ES-I3 (cell line): ENCODE data around the gene SLC35B1.
A peak's percentile ranks its signal among the peaks of the same experiment; 100 is the strongest.

ENCODE experiments used
- H3K36me3 ChIP-seq: 2 replicates; pipeline ENCODE4 v1.6.1; 2013; ENCODE audit warnings: mild to moderate bottlenecking, low read length, control low read depth, moderate library complexity; ENCODE audit not compliant: insufficient read depth
- H3K4me1 ChIP-seq: 2 replicates; pipeline ENCODE4 v1.6.1; 2013; ENCODE audit warnings: mild to moderate bottlenecking, control low read depth, low read length; ENCODE audit not compliant: insufficient read depth
- H3K9ac ChIP-seq: 2 replicates; pipeline ENCODE4 v1.6.1; 2013; ENCODE audit warnings: low read depth, mild to moderate bottlenecking, low read length, moderate library complexity
- H3K9me3 ChIP-seq: 2 replicates; pipeline ENCODE4 v1.6.1; 2013; ENCODE audit warnings: mild to moderate bottlenecking, low read length, moderate library complexity; ENCODE audit not compliant: control insufficient read depth, insufficient read depth

The SLC35B1 gene, protein sequence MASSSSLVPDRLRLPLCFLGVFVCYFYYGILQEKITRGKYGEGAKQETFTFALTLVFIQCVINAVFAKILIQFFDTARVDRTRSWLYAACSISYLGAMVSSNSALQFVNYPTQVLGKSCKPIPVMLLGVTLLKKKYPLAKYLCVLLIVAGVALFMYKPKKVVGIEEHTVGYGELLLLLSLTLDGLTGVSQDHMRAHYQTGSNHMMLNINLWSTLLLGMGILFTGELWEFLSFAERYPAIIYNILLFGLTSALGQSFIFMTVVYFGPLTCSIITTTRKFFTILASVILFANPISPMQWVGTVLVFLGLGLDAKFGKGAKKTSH

DNA sequence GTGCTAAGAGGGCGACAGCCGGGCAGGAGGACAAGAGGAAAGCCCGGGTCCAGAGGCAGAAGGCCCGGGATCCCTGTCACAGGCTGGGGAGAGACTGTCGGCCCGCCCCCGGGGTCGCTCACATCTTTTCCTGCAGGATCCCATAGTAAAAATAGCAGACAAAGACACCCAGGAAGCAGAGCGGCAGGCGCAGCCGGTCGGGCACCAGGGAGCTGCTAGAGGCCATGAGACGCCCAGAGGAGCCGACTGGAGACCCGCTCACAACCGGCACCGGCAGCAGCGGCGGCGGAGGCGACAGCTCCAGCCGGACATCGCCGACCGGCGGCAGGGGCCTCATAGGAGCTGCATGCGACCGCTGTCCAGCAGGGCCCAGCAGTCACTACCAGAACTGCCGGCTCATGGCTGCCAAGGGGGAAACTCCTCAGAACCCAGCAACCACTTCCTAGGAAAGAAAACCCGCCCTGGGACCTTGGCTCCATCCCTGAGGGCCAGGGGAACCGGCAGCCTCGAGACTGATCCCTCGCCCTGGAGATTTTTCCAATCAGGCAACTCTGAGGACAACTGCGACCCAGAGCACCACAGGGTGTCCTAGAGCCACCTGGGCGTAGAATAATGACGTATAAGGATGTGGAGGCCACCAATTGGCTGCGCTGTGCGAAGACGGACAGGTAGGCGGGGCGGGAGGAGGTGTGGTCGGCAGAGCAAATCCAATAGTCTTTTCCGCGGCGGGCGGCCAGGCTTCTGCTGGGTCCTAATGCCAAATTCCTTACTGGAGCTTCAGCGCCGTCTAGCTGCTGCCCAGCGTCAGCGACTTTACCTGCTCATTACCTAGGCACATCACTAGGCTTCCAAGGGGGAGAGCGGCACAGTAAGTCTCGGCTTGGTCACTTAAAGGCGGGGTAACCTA is at the start of gene SLC35B1:
Gene SLC35B1, minus strand, starts transcription at position 357 of the 907 bp plus-strand sequence. Its CDS starts 131 bp downstream, at position 226.
- Histone ChIP-seq H3K4me1 (peaks cover 14% of the 10 kb centered on the region; the same call in 1 of the 2 replicates), H3K36me3 (peaks cover 27% of the 10 kb centered on the region), H3K9me3 (no peaks in the 10 kb centered on the region), H3K9ac (peak within 1 kb of the TSS; percentile 97)

DNA sequence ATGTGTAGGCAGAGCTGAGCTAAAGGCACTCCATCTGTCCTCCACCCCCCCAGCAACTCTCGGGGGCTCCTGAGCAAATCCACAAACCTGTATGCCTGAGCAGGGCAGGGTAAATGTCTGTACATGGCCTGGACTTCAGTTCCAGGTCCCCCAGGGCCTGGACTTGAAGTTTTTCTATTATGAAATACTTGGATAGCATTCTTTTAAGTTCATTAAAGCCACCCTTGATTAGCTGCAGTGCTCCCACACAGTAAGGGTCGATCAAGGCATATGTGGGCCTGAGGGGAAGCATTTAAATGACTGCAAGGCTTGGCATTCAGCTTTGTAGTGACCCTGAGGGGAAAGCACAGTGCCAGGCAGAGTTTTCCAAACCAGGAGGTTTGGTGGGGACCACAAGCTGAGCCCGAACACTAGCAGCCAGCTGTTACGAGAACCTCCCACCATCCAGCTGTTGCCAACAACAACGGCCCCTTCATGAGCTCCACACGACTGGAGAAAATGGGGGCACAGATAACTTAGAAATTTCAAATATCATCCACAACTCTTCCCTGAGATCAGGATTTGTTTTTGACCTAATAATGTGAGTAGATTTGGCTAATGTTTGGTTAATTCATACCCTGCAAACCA is 49.5 kb upstream of the SLC35B1 start:
- Histone ChIP-seq H3K36me3 (no peaks in the 10 kb centered on the region), H3K4me1 (peaks cover 6% of the 10 kb centered on the region), H3K9me3 (no peaks in the 10 kb centered on the region), H3K9ac (no peak overlapping the region)

DNA sequence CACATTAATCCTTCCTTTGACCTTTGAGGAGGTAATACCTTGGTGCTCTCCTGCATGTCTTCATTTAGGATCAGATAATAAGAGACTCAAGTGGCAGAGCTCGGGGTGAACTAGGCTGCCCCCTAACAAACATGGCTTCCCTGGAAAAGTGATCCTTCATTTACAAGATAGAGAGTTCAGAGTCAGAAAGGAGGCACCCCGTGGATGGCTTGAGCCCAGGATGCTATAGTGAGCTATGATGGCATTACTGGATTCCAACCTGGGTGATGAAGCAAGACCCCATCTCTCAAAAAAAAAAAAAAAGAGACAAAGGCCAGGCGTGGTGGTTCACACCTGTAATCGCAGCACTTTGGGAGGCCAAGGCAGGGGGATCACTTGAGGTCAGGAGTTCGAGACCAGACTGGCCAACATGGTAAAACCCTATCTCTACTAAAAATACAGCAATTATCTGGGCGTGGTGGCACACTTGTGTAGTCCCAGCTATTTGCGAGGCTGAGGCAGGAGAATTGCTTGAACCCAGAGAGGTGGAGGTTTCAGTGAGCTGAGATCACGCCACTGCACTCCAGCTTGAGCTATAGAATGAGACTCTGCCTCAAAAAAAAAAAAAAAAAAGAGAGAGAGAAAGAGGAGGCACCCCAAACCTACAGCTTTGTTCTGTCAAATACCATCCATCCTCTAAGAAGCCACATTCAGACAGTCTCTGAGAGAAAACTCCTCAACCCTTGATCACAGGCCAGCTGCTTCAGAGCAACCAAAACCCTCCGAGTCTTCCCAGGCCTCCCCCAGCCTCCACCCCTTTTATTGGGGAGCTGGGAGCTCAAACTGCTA is 48.8 kb upstream of the SLC35B1 start:
- Histone ChIP-seq H3K4me1 (peaks cover 5% of the 10 kb centered on the region), H3K9me3 (no peaks in the 10 kb centered on the region), H3K36me3 (no peaks in the 10 kb centered on the region), H3K9ac (no peak overlapping the region)

DNA sequence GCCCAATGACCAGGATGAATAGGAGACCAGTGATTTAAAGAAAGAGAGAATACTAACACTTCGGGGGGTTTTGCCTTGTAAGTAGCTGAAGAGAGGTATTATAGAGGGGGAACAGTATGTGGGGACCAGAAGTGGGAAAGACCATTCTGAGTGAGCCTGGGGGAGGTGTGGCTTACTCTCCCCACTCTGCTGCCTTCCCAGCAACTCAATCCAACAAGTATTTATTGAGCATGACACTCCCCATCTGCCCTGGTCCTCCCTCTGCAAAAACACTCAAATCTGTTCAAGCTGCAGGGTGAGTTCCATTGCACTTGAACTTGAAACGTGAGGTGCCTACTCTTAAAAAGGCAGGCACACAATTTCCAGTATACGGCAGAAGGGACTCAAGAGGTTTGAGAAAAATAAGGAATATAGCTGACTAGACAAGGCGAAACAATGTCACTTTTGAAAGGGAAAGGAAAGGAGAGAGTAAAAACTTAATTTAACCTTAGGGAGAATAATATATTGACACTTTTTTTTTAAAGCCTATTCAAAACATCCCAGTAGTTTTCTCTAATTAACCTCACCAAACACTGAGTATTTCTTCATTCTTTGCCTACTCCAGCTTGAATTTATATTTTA is 48.0 kb upstream of the SLC35B1 start:
- Histone ChIP-seq H3K9me3 (no peaks in the 10 kb centered on the region), H3K4me1 (peaks cover 5% of the 10 kb centered on the region), H3K36me3 (no peaks in the 10 kb centered on the region), H3K9ac (no peak overlapping the region)

DNA sequence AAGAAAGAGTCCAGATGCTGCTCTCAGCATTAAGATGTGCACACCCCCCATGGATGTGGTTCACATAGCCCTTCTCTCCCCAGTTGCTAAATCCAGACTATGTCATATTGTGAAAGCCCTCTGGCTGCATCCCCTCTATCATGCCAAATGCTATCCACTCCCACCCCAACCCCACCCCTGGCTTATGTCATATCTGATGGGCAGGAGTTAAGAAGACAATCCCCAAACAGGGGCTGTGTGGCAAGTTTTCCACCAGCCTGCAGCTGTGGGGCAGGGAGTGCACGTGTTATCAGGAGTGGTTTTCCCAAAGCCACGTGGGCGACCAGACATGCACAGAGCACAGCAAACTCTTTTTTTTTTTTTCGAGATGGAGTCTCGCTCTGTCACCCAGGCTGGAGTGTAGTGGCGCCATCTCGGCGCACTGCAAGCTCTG is 46.2 kb upstream of the SLC35B1 start:
- Histone ChIP-seq H3K36me3 (no peaks in the 10 kb centered on the region), H3K4me1 (no peaks in the 10 kb centered on the region; the same call in 1 of the 2 replicates), H3K9me3 (no peaks in the 10 kb centered on the region), H3K9ac (no peak overlapping the region)

DNA sequence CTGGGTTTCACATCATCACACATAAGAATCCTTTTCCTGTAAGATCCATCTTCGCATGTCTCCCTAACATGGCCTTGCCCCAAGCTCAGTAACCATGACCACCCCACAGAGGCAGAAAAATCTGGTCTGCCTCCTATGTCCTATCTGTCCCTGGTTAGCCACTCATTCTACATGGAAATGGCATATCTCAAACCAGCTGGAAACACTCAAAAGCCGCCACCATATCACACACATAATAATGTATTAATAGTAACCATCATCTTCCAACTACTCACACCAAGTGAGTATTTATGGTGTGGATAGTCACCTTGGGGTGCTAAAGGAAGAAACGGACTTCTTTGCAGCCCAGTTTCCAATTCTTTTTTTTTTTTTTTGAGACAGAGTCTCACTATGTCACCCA is 44.7 kb upstream of the SLC35B1 start:
- H3K9me3 ChIP-seq: no peaks in the 10 kb centered on the region
- H3K36me3 ChIP-seq: peaks cover 4% of the 10 kb centered on the region; the same call in 1 of the 2 replicates
- no peak overlapping the region for H3K9ac ChIP-seq
- H3K4me1 ChIP-seq: no peaks in the 10 kb centered on the region; the same call in 1 of the 2 replicates

DNA sequence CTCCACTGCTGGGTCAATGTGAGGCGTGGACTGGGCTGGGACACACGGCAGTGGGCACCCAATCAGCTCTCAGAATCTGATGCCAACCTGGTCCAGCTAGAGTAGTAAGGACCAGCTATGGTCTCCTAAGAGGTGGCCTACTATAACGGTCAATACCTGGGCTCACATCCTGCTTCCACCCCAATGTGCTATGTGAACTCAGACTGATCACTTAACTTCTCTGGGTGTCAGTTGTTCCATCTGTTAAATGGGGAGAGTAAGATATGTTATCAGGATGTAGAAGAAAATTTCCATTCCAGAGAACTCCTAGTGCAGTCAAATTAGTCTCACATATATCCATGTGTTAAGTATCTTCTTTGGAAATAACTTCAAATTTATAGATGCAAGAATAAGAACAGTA is 42.0 kb upstream of the SLC35B1 start:
- Histone ChIP-seq H3K9ac (no peak overlapping the region), H3K36me3 (peaks cover 4% of the 10 kb centered on the region; the same call in 1 of the 2 replicates), H3K4me1 (no peaks in the 10 kb centered on the region; the same call in 1 of the 2 replicates), H3K9me3 (no peaks in the 10 kb centered on the region)

DNA sequence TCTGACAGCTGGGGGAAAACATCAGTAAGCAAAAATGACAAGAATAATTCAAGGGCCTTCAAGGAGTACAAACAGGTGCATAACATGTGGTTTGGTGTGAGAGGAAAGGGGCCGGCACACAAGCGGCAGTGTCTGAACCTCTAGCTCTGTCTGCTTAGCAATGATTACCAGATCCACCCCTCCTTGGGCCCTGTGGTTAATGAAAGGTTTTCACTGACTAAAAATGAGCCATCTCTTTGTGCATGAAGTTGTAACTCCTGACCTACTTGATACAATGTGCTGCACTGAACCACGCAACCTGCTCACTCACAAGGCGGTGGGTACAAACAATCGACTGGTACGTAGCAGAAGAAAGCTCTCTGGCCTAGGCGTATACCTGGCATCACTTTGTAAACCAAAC is 41.0 kb upstream of the SLC35B1 start:
- no peaks in the 10 kb centered on the region for H3K9me3 ChIP-seq
- peaks cover 4% of the 10 kb centered on the region; the same call in 1 of the 2 replicates for H3K36me3 ChIP-seq
- H3K9ac ChIP-seq: no peak overlapping the region
- H3K4me1 ChIP-seq: no peaks in the 10 kb centered on the region; the same call in 1 of the 2 replicates

DNA sequence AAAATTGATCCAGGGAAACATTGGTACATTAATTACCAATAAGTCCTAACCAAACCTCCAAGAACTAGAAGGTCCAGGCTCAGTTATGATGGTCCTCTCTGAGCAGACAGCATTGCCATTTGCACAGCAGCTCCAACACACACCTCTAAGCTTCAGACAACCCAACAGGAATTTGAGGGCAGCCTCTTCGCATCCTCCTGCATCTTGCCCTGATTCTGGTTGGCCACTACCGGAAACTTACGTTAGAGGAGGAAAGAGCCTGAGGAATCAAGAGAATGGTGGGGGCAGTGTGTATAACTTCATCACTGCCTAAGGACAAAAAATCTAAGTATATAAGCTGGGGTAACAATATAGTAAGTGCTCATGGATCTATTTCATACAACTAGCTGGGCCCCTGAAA is 40.5 kb upstream of the SLC35B1 start:
- no peaks in the 10 kb centered on the region for H3K9me3 ChIP-seq
- H3K9ac ChIP-seq: no peak overlapping the region
- peaks cover 4% of the 10 kb centered on the region; the same call in 1 of the 2 replicates for H3K36me3 ChIP-seq
- no peaks in the 10 kb centered on the region; the same call in 1 of the 2 replicates for H3K4me1 ChIP-seq

DNA sequence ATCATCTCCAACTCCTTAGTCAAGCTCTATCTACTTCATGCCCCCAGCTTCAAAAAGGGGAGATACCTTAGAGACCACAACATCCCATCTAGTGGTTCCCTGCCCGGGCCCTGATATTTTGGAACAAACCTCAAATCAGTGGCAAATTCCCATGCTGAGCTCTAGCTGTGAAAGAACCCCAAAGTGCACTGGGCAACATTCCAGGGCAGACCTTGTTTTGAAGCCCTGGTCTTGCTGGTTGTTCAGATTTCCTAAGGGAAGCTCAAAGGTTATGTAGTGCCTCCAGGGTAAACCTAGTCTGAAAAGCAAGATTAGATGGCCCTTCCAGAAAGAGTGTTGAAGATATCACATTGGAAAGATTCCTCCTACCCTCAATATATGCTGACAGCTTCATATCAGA is 39.9 kb upstream of the SLC35B1 start:
- Histone ChIP-seq H3K9ac (no peak overlapping the region), H3K4me1 (no peaks in the 10 kb centered on the region; the same call in 1 of the 2 replicates), H3K9me3 (no peaks in the 10 kb centered on the region), H3K36me3 (peaks cover 4% of the 10 kb centered on the region; the same call in 1 of the 2 replicates)

DNA sequence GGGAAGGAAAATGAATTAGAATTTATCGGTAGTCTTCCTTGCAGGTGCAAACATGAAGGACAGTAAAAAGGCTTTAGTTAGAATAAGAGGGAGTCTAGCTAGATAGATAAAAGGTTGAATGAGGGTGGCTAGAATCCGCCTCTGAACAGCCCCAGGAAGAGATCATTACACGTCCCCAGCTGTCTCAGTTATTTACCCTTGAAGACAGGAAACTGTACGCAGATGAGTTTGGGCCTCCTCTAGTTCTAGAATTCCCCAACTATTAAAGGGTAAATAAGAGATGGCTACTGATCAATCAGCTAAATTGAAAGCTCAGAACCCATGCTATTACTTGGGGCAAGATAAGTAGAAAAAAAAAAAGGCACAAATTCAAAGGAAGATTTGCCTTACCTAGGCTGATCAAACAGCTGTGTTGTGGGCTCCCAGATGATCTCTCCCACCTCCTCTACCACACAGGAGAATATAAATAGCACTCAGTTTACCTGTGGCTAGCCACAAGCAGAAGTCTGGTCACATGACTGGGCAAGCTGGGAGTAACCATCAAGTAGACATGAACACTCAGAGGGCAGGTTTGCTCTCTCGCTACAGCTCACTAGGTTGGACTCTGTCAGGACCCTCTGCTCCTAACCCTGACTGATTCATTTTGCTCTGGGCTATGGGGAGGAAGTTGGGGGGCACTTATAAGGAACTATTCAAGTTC is 39.2 kb upstream of the SLC35B1 start:
- Histone ChIP-seq H3K4me1 (no peaks in the 10 kb centered on the region), H3K9me3 (no peaks in the 10 kb centered on the region), H3K9ac (no peak overlapping the region), H3K36me3 (peaks cover 4% of the 10 kb centered on the region; the same call in 1 of the 2 replicates)

DNA sequence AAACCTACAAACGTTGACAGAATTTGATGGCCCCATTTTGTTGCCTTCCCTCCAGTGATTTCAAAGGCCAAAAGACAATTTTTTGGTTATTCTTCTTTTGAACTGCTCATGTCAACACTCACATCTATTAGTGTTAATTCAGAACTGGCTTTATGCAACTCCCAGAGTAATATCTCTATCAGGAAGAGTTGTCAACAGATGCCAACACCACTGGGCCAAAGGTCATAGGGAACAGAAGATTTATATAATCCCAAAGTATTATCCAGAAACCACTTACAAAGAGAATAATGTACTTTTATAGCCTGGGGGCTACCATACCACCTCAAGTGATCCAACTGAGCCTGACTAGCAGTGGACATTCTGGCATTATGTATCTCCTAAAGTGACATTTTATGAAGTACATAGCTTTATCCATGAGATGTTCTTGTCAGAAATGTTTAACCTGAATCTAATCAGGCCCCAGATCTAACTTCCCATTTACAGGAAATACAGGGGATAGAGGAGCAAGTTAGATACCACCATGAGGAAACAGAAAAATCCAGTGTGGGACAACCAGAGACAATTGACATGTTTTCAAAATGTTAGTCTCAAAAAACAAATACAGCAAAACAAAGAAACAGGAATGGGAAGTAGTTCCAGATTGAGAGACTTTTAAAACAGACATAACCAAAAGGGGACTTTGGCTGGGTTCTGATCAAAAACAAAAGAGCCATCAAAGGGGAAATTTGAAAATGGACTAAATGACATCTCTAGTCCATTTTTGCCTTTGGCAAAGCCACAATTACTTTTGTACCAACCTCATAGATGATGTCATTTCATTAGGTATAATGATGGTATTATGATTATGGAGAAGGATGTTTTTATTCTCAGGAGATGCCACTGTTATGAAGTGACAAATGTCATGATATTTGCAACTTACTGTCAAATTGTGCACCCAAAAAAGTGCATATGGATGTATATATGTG is 37.7 kb upstream of the SLC35B1 start:
- H3K36me3 ChIP-seq: peaks cover 4% of the 10 kb centered on the region; the same call in 1 of the 2 replicates
- H3K9ac ChIP-seq: no peak overlapping the region
- no peaks in the 10 kb centered on the region for H3K4me1 ChIP-seq
- H3K9me3 ChIP-seq: no peaks in the 10 kb centered on the region
